GM19328 (cell line): ENCODE data around the gene VPS4B.

Source experiments
- ATAC-seq: cut with Tn5 transposase; IDR thresholded peaks from one replicate; pipeline ENCODE4 v1.9.1; 2021; ENCODE audit warnings: mild to moderate bottlenecking, moderate library complexity; ENCODE audit not compliant: unreplicated experiment

VPS4B gene

GRCh38 chr18:63431180-63431579 is 8.9 kb upstream of the VPS4B start:
- no peak for ATAC-seq

GRCh38 chr18:63430526-63430925 is 8.2 kb upstream of the VPS4B start:
- no peak for ATAC-seq

- no peak for ATAC-seq
Observed at GRCh38 chr18:63427558-63427957, 5.3 kb upstream of the VPS4B start.

- peak; percentile 31 for ATAC-seq
Observed at GRCh38 chr18:63422864-63423304, 608 bp upstream of the VPS4B start.

GRCh38 chr18:63421514-63421913 is 762 bp downstream of the VPS4B start:
- no peak for ATAC-seq

GRCh38 chr18:63412953-63413352 is 9.3 kb downstream of the VPS4B start:
- ATAC-seq, result no peak

GRCh38 chr18:63410792-63411191 is 11.5 kb downstream of the VPS4B start:
- no peak for ATAC-seq

GRCh38 chr18:63409301-63409700 is 13.0 kb downstream of the VPS4B start:
- ATAC-seq, result no peak

GRCh38 chr18:63407734-63408133 is 14.5 kb downstream of the VPS4B start:
- no peak for ATAC-seq

- no peak for ATAC-seq
Observed at GRCh38 chr18:63405986-63406385, 16.3 kb downstream of the VPS4B start.

GRCh38 chr18:63402246-63403162 is 19.8 kb downstream of the VPS4B start:
- ATAC-seq, result no peak

GRCh38 chr18:63399300-63399699 is 23.0 kb downstream of the VPS4B start:
- ATAC-seq, result no peak

GRCh38 chr18:63397349-63397748 is 24.9 kb downstream of the VPS4B start:
- no peak for ATAC-seq

GRCh38 chr18:63395503-63395902 is 26.8 kb downstream of the VPS4B start:
- ATAC-seq, result no peak

GRCh38 chr18:63394954-63395353 is 27.3 kb downstream of the VPS4B start:
- no peak for ATAC-seq

- ATAC-seq, result no peak
Observed at GRCh38 chr18:63387861-63388260, 34.4 kb downstream of the VPS4B start.

- no peak for ATAC-seq
Observed at GRCh38 chr18:63382843-63383242, 39.4 kb downstream of the VPS4B start.

- no peak for ATAC-seq
Observed at GRCh38 chr18:63379639-63379962, 42.7 kb downstream of the VPS4B start.

- no peak for ATAC-seq
Observed at GRCh38 chr18:63378919-63379638, 43.2 kb downstream of the VPS4B start.

- no peak for ATAC-seq
Observed at GRCh38 chr18:63377275-63377980, 44.8 kb downstream of the VPS4B start.

- ATAC-seq, result no peak
Observed at GRCh38 chr18:63376538-63376937, 45.7 kb downstream of the VPS4B start.

GRCh38 chr18:63374540-63374939 is 47.7 kb downstream of the VPS4B start:
- no peak for ATAC-seq
